Upper lobe of left lung (tissue), 4 donors: Measurements from ENCODE around the gene C4B.

ENCODE experiments used
- POLR2A ChIP-seq, 4 donors: fragments of 450-650 bp; IDR thresholded peaks; one replicate each; pipeline ENCODE4 v1.5.1; 2016 to 2017; ENCODE audit warnings: antibody characterized with exemption in 4 of 4, mild to moderate bottlenecking in 2 of 4
- POLR2AphosphoS5 ChIP-seq, 2 donors: sonication (generic); formaldehyde crosslinking; IDR thresholded peaks; one replicate each; pipeline ENCODE4 v1.5.1; 2017; ENCODE audit warnings: antibody characterized with exemption in 2 of 2
- TF ChIP-seq, protein P1 (sequence below), 6 experiments: fragments of 450-650 bp in 4 of 6; fragments of 200-600 bp in 2 of 6; sonication (generic) in 2 of 6; IDR thresholded peaks; one replicate each; pipeline ENCODE4 v1.5.1; 2016 to 2019; ENCODE audit warnings: antibody characterized with exemption in 6 of 6

GRCh38 chr6:32047539-32047854 lies 32.9 kb downstream of the C4B start:
- TF ChIP-seq, protein P1, sequence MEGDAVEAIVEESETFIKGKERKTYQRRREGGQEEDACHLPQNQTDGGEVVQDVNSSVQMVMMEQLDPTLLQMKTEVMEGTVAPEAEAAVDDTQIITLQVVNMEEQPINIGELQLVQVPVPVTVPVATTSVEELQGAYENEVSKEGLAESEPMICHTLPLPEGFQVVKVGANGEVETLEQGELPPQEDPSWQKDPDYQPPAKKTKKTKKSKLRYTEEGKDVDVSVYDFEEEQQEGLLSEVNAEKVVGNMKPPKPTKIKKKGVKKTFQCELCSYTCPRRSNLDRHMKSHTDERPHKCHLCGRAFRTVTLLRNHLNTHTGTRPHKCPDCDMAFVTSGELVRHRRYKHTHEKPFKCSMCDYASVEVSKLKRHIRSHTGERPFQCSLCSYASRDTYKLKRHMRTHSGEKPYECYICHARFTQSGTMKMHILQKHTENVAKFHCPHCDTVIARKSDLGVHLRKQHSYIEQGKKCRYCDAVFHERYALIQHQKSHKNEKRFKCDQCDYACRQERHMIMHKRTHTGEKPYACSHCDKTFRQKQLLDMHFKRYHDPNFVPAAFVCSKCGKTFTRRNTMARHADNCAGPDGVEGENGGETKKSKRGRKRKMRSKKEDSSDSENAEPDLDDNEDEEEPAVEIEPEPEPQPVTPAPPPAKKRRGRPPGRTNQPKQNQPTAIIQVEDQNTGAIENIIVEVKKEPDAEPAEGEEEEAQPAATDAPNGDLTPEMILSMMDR (IDR thresholded peaks at IDR 0.05) = no peak
- TF ChIP-seq POLR2AphosphoS5 (IDR thresholded peaks at IDR 0.05) (no peak), POLR2A (IDR thresholded peaks at IDR 0.05) (no peak)
